Astrocyte (in vitro differentiated cells and primary cell): ENCODE measurements around the gene ANKRD53. TPM values are rescaled to one million over a fixed set of nuclear protein-coding genes. Genes with fewer than 3 reads are reported as not detected.
A peak's percentile ranks its signal among the peaks of the same experiment; 100 is the strongest.

Experiments
- DNase-seq: peaks from one replicate; pipeline ENCODE4 v3.0.0-alpha.2; 2010; ENCODE audit warnings: low read depth
- FAIRE-seq: peaks from 2 replicates; lab custom pipeline; 2011; peaks lifted over from hg19 to GRCh38; lab: Jason Lieb, UNC
- H2AFZ ChIP-seq: 2 replicates; pipeline ENCODE4 v1.6.0; 2012; ENCODE audit warnings: low read depth, low read length, inconsistent platforms
- H3K27ac ChIP-seq: 2 replicates; pipeline ENCODE4 v1.5.1; 2011; ENCODE audit warnings: low read depth, low read length, inconsistent platforms
- H3K27me3 ChIP-seq: 2 replicates; pipeline ENCODE4 v1.6.0; 2011; ENCODE audit warnings: low read length, inconsistent platforms; ENCODE audit not compliant: insufficient read depth
- H3K36me3 ChIP-seq: 2 replicates; pipeline ENCODE4 v1.5.1; 2011; ENCODE audit warnings: low read length, inconsistent platforms; ENCODE audit not compliant: insufficient read depth
- H3K4me1 ChIP-seq: 2 replicates; pipeline ENCODE4 v1.5.1; 2011; ENCODE audit warnings: low read length, inconsistent platforms; ENCODE audit not compliant: insufficient read depth
- H3K4me2 ChIP-seq: 2 replicates; pipeline ENCODE4 v1.6.0; 2012; ENCODE audit warnings: low read length, inconsistent platforms
- H3K4me3 ChIP-seq: 2 replicates; pipeline ENCODE4 v1.5.1; 2011; ENCODE audit warnings: low read depth, mild to moderate bottlenecking, low read length, inconsistent platforms; ENCODE audit not compliant: insufficient read depth
- H3K79me2 ChIP-seq: 2 replicates; pipeline ENCODE4 v1.6.0; 2012; ENCODE audit warnings: mild to moderate bottlenecking, low read length, inconsistent platforms; ENCODE audit not compliant: insufficient read depth
- H3K9ac ChIP-seq: 2 replicates; pipeline ENCODE4 v1.6.0; 2012; ENCODE audit warnings: mild to moderate bottlenecking, low read length, inconsistent platforms
- H3K9me3 ChIP-seq: 2 replicates; pipeline ENCODE4 v1.5.1; 2012; ENCODE audit warnings: low read depth, mild to moderate bottlenecking, low read length, inconsistent platforms; ENCODE audit not compliant: insufficient read depth
- H4K20me1 ChIP-seq: 2 replicates; pipeline ENCODE4 v1.6.0; 2012; ENCODE audit warnings: low read length, inconsistent platforms; ENCODE audit not compliant: insufficient read depth
- H3K27ac Mint-ChIP-seq: one replicate; pipeline ENCODE4 v1.8.0; 2021; ENCODE audit warnings: mild to moderate bottlenecking, mixed read lengths; ENCODE audit not compliant: unreplicated experiment
- H3K27me3 Mint-ChIP-seq: one replicate; pipeline ENCODE4 v1.8.0; 2021; ENCODE audit warnings: low read depth, mixed read lengths; ENCODE audit not compliant: unreplicated experiment
- H3K36me3 Mint-ChIP-seq: one replicate; pipeline ENCODE4 v1.8.0; 2021; ENCODE audit warnings: low read depth, mixed read lengths; ENCODE audit not compliant: unreplicated experiment
- H3K4me1 Mint-ChIP-seq: one replicate; pipeline ENCODE4 v1.8.0; 2021; ENCODE audit warnings: low read depth, mixed read lengths; ENCODE audit not compliant: unreplicated experiment
- H3K4me3 Mint-ChIP-seq: one replicate; pipeline ENCODE4 v1.8.0; 2021; ENCODE audit warnings: mild to moderate bottlenecking, moderate library complexity, mixed read lengths; ENCODE audit not compliant: unreplicated experiment
- H3K9me3 Mint-ChIP-seq: one replicate; pipeline ENCODE4 v1.8.0; 2021; ENCODE audit warnings: mild to moderate bottlenecking, mixed read lengths; ENCODE audit not compliant: unreplicated experiment
- CTCF ChIP-seq: IDR thresholded peaks from 2 replicates; pipeline ENCODE4 v1.5.1; 2011; ENCODE audit warnings: low read depth, mild to moderate bottlenecking, inconsistent platforms, low read length, moderate library complexity; ENCODE audit not compliant: insufficient read depth
- EZH2 ChIP-seq: IDR thresholded peaks from 2 replicates; pipeline ENCODE4 v1.6.1; 2012; ENCODE audit warnings: mild to moderate bottlenecking, low read length, inconsistent platforms; ENCODE audit not compliant: insufficient read depth
- total RNA-seq: library from RNA; stranded (reverse); gene quantifications from 2 replicates; pipeline ENCODE4 v1.2.1, GENCODE V29; 2021

ANKRD53 gene
- total RNA-seq, 1 donor from 2014 or later, result 1.1 TPM

- H3K9me3 Mint-ChIP-seq, result peaks cover 2% of the 10 kb centered on the region
- H3K4me1 ChIP-seq, result peaks cover 5% of the 10 kb centered on the region
- H3K9me3 ChIP-seq, result no peaks in the 10 kb centered on the region
- H3K36me3 Mint-ChIP-seq, result peaks cover 1% of the 10 kb centered on the region
- no peak overlapping the region for H3K27ac ChIP-seq
- H2AFZ ChIP-seq, result no peak overlapping the region
- H3K79me2 ChIP-seq, result no peaks in the 10 kb centered on the region
- no peak overlapping the region for H3K4me3 ChIP-seq
- H3K27ac Mint-ChIP-seq, result no peak overlapping the region
- FAIRE-seq, result no peak
- peaks cover 31% of the 10 kb centered on the region for H3K27me3 ChIP-seq
- H3K4me1 Mint-ChIP-seq, result peaks cover 2% of the 10 kb centered on the region
- H3K9ac ChIP-seq, result no peak overlapping the region
- no peak for TF ChIP-seq CTCF
- no peak for TF ChIP-seq EZH2
- DNase-seq, result no peak
- peaks cover 79% of the 10 kb centered on the region for H3K27me3 Mint-ChIP-seq
- H4K20me1 ChIP-seq, result no peaks in the 10 kb centered on the region
- H3K36me3 ChIP-seq, result no peaks in the 10 kb centered on the region
- H3K4me3 Mint-ChIP-seq, result no peak overlapping the region
- no peak overlapping the region for H3K4me2 ChIP-seq
Observed at GRCh38 chr2:70964133-70964532, 14.3 kb upstream of the ANKRD53 start.

GRCh38 chr2:70964596-70965386 is 13.6 kb upstream of the ANKRD53 start:
- no peak overlapping the region for H3K27ac ChIP-seq
- H3K4me1 ChIP-seq, result peaks cover 5% of the 10 kb centered on the region
- Mint-ChIP-seq H3K9me3 (peaks cover 2% of the 10 kb centered on the region), H3K27ac (no peak overlapping the region), H3K27me3 (peaks cover 78% of the 10 kb centered on the region), H3K36me3 (peaks cover 1% of the 10 kb centered on the region), H3K4me3 (peak overlapping the region; percentile 74), H3K4me1 (peaks cover 2% of the 10 kb centered on the region)
- peak; percentile 24 for DNase-seq
- TF ChIP-seq EZH2, result no peak
- peak; percentile 42 for TF ChIP-seq CTCF
- H3K4me3 ChIP-seq, result peak overlapping the region; percentile 44
- peak overlapping the region; percentile 83 for H3K4me2 ChIP-seq
- no peaks in the 10 kb centered on the region for H3K9me3 ChIP-seq
- H3K9ac ChIP-seq, result no peak overlapping the region
- no peak for FAIRE-seq
- no peaks in the 10 kb centered on the region for H3K79me2 ChIP-seq
- H3K27me3 ChIP-seq, result peaks cover 31% of the 10 kb centered on the region
- H4K20me1 ChIP-seq, result no peaks in the 10 kb centered on the region
- H3K36me3 ChIP-seq, result no peaks in the 10 kb centered on the region
- H2AFZ ChIP-seq, result peak overlapping the region; percentile 77

DNA sequence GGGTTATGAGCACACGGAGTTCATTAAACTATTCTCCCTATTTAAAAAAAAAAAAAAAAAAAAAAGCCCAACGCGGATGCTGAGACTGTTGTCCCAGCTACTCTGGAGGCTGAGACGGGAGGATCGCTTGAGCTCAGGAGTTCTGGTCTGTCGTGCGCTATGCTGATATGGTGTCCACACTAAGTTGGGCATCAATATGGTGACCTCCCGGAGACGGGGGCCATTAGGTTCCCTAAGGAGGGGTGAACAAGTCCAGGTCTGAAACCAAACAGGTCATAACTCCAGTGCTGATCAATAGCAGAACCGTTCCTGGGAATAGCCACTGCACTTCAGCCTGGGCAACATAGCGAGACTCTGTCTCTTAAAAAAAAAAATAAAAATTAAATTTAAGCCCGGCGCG is 12.9 kb upstream of the ANKRD53 start:
- no peaks in the 10 kb centered on the region for H3K79me2 ChIP-seq
- no peak for TF ChIP-seq EZH2
- no peak for TF ChIP-seq CTCF
- H4K20me1 ChIP-seq, result no peaks in the 10 kb centered on the region
- no peak overlapping the region for H3K27ac Mint-ChIP-seq
- no peak overlapping the region for H3K4me3 Mint-ChIP-seq
- DNase-seq, result no peak
- H3K9me3 ChIP-seq, result no peaks in the 10 kb centered on the region
- peaks cover 2% of the 10 kb centered on the region for H3K9me3 Mint-ChIP-seq
- no peak overlapping the region for H3K4me3 ChIP-seq
- peaks cover 85% of the 10 kb centered on the region for H3K27me3 Mint-ChIP-seq
- H3K27me3 ChIP-seq, result peaks cover 31% of the 10 kb centered on the region
- peaks cover 2% of the 10 kb centered on the region for H3K4me1 Mint-ChIP-seq
- no peak for FAIRE-seq
- peaks cover 5% of the 10 kb centered on the region for H3K4me1 ChIP-seq
- H3K4me2 ChIP-seq, result peak overlapping the region; percentile 83
- no peaks in the 10 kb centered on the region for H3K36me3 ChIP-seq
- no peak overlapping the region for H3K27ac ChIP-seq
- H2AFZ ChIP-seq, result no peak overlapping the region
- H3K36me3 Mint-ChIP-seq, result no peaks in the 10 kb centered on the region
- no peak overlapping the region for H3K9ac ChIP-seq
